NCI-H345 (cell line): ENCODE measurements around the gene L3MBTL3.
A peak's percentile ranks its signal among the peaks of the same experiment; 100 is the strongest.
"Not testable (repeated sequence)": the region's sequence is repeated elsewhere in the genome, so short reads cannot be mapped to it uniquely, and the experiment has no call there.

Experiments used
- DNase-seq: peaks from one replicate; lab custom pipeline; 2025; lab: John Stamatoyannopoulos, UW

L3MBTL3 gene

GRCh38 chr6:130076512-130076911 is 58.1 kb downstream of the L3MBTL3 start:
- no peak for DNase-seq

GRCh38 chr6:130090796-130091195 is 72.4 kb downstream of the L3MBTL3 start:
- no peak for DNase-seq

- DNase-seq, result no peak
Observed at GRCh38 chr6:130093546-130093945, 75.2 kb downstream of the L3MBTL3 start.

GRCh38 chr6:130098317-130098716 is 79.9 kb downstream of the L3MBTL3 start:
- peak; percentile 37 for DNase-seq

DNA sequence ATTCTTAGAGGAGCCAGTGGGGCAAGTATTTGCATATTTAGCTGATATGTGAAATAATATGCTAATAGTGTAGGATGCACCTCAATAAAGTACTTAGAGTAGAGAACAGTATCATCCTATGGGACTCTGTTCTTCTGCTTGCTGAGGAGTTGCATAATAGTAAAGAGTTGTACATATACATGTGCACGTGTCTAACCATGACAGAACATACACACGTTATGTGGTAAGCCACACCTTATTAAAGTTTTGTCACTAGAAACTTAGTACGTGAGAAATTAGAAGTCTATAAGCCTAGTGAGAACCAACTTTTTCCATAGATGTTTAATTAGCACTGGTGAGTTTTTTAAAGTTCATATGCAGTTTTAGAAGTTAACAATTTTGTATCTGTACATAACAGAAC is 80.7 kb downstream of the L3MBTL3 start:
- no peak for DNase-seq

GRCh38 chr6:130105996-130106704 is 87.8 kb downstream of the L3MBTL3 start:
- DNase-seq, result no peak

DNA sequence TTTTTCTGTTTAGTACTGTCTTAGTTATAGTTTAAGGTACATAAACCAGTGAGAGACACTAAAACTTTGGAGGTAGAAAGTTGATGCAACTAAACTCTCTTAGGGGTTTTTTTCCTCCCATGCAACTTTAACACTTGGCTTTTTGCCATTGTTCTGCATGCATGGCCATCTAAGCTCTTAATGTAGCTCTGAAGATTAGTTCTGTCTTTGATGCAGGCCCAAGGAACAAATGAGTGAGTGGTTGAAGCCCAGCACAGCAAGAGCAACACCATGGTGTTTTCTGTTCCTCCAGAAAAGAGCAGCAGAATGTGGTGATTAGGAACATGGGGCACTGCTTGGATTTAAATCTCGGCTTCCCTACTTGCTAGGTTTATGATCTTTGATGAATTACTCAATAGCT is 89.3 kb downstream of the L3MBTL3 start:
- DNase-seq, result no peak

DNA sequence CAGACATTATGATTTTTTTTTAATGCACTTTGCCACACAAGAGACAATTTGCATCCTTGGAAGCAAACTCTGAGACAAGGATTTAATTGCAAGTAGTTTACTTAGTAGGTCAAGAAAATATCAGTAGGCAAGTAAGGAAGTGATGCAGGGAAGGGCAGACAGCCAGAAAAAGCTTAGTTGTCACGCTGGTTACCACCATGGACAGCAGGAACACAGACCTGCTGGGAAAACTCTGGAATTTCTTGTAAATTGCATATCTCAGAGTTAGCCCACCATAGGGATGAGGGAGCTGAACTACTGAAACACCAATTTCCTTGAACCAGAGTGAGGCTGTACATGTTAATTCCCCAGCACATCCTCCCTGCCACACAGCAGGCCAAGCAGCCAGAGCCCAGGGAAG is 92.7 kb downstream of the L3MBTL3 start:
- no peak for DNase-seq

- DNase-seq, result no peak
Observed at GRCh38 chr6:130113201-130113710, 94.9 kb downstream of the L3MBTL3 start.

DNA sequence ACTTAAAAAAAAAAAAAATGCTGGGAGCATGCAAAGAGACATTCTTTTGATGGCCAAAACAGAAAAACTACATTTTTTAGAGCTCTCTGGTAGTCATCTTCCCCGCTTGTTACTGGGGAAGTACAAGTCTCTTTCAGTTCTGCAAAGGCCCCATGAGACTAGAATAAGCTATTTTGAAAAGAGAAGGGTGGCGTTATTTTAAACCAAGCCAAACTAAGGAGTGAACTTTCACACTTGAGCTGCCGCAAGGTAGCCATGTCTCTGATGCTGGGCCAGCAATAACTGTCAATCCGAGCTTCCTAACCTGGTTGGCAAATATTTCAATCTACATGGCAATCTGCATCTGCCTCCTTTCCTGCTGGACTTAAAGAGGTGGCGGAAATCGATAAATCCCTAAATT is 96.7 kb downstream of the L3MBTL3 start:
- no peak for DNase-seq

GRCh38 chr6:130116273-130116672 is 97.9 kb downstream of the L3MBTL3 start:
- no peak for DNase-seq

DNA sequence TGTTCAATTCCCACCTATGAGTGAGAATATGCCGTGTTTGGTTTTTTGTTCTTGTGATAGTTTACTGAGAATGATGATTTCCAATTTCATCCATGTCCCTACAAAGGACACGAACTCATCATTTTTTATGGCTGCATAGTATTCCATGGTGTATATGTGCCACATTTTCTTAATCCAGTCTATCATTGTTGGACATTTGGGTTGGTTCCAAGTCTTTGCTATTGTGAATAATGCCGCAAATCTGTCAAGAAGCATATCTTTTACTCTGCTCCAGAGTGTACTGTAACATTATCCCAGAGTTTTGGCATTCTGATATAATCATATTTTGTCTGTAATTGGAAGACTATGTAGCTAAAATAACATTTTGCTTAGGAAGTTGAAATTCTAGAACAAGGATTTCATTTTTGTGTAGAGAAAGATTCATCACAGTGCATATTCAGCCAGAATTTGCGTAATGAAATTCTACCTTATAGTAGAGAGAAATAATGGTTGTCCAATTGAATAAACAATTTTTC is 98.9 kb downstream of the L3MBTL3 start:
- DNase-seq, result not testable (repeated sequence)

DNA sequence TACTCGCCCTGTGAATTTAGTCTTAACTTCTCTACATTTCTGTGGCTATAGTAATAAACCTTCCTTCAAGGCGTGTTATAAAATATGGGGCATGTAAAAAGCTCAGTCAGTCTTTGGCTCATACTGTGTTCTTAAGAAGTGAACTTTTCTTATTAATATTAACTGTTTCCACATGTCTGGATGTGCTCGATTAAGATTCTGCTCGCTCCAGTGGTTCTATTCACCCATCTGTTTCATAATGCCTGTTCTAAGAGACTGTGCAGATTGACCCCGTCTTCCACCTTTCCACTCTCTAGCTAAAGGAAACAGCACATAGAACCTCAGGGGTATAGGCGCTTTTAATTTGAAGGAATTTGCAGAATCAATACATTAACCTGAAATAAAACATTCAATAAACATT is 99.9 kb downstream of the L3MBTL3 start:
- DNase-seq, result no peak

GRCh38 chr6:130119211-130119610 is 100.8 kb downstream of the L3MBTL3 start:
- no peak for DNase-seq

DNA sequence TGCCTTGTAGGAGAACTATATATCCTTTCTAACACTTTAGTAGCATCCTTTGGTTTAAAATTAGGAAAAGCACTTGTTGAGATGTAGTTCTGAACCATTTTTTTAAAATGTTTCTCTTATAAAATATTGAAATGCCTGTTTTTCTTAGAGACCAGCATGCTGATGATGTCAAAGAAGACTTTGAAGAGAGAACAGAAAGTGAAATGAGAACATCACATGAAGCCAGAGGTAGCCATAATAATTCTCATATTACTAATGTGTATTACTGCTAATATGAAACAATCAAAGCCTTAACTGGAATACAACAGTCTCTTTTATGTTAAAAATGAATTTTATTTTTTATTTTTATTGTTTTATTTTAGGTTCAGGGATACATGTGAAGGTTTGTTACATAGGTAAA is 102.3 kb downstream of the L3MBTL3 start:
- no peak for DNase-seq

GRCh38 chr6:130122243-130122642 is 103.9 kb downstream of the L3MBTL3 start:
- DNase-seq, result no peak

DNA sequence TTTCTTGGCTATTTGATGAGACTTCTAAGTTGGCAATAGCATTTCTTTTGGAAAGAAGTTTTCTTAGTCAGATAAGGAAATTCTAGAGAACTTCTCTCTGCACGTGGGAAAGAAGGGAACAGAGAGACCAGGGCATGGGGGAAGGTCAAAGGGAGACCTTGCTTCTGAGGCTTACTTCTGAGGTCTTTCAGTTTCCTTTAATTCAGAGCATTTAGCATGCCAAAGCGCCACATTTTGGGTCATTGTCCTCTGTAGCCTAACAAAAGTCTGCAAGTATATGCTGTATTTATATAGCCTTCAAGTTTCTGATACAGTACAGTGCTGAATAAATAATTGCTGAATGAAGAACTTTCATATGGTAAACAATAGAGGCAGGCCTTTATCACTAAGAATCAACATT is 108.8 kb downstream of the L3MBTL3 start:
- no peak for DNase-seq

DNA sequence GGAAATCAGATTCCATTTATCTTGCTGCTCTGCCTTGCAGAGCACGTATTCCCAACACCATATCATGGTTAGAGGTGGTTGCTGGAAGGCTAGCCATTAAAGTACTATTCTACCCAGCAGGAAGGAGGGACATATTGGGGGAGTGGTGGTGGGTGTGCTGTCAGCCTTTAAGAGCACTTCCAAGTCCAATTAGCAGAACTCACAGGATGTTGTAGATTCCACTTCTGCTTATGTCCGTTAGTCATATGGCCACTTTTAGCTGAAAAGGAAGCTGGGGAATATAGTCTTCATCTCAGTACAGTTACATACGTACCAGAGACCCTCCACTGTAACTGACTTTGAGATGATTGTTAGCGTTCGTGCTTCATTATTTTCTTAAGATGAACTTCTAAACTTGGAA is 109.9 kb downstream of the L3MBTL3 start:
- DNase-seq, result no peak

DNA sequence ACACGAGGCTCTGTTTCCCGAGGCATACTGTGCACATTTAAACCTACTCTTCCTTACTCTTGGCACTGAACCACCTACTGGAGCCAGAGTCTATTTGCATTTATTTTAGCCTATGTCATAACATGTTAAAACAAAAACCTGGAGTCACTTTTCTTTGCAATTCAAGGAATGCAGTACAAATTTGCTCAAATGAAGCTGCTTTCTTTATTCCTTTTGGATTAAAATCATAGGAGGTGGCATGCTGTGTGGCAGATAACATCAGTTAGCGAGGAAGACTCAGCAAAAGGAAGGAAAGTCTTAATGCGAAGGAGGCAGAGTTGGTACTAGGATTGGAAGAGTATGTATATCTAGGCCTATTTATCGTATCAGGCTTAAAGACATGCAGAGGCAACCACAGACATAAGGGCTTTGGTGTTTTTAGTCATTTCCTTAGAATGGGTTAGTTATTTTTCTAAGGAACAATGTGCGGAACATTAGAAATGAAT is 111.4 kb downstream of the L3MBTL3 start:
- no peak for DNase-seq

DNA sequence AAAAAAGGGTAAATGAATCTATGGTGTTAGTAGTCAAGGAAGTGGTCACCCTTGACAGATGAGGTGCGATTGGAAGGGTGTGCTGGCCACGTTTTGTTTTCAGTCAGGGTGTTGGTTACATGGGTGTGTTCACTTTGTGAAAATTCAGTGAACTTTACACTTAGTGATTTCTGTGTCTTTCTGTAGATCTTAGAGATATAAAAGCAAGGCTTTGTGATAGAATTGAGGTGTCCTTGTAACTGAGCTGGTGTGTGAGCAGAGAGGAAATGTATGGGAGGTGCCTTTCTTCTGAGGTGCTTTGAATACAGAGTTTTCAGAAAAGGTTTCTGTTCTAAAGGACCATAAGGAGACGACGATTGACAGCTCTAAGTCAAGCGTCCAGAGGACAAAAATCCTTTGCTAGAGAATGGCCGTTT is 113.9 kb downstream of the L3MBTL3 start:
- no peak for DNase-seq

DNA sequence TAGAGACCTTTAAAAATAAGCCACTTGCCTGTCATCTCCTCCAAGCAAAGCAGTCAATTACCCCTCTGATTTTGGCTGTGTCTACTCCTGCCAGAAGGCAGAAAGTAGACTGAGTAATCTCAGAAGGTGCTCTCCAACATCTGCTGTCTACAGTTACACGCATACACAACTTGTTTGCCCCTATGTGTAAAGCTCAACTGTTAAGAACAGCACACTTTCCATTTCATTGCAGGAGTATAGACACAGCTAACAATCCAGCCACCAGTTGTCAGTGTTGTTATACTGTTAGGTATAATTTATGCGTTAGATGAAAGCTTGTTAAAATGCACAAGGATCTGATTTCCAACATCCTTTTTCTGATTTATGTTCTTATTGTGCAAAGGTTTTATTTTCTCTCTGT is 116.2 kb downstream of the L3MBTL3 start:
- no peak for DNase-seq

DNA sequence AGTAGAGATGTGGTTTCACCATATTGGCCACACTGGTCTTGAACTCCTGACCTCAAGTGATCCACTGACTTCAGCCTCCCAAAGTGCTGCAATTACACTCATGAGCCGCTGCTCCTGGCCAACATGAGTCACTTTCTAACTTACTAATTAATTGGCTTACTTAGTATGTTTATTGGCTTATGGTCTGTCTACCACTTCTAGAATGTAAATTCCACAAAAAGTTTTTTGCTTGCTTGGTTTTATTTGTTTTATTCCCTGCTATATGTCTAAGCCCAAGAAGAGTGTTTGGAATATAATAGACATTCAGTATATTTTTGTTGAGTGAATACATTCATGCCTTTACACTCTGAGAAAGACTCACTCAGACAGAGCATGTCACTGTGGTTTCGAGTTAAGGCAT is 118.4 kb downstream of the L3MBTL3 start:
- DNase-seq, result no peak

- no peak for DNase-seq
Observed at GRCh38 chr6:130138116-130138908, 119.9 kb downstream of the L3MBTL3 start.
